Ishikawa (cell line): ENCODE measurements around the gene RELT.

Experiments used
- CEBPB ChIP-seq: IDR thresholded peaks from 2 replicates; pipeline ENCODE4 v1.6.1; 2012
- CREB1 ChIP-seq: IDR thresholded peaks from 2 replicates; pipeline ENCODE4 v1.6.1; 2012; ENCODE audit warnings: low read depth
- EGR1 ChIP-seq: IDR thresholded peaks from 2 replicates; pipeline ENCODE4 v1.6.1; 2012
- EP300 ChIP-seq: IDR thresholded peaks from 2 replicates; pipeline ENCODE4 v1.6.1; 2012; ENCODE audit warnings: borderline replicate concordance
- FOXM1 ChIP-seq: IDR thresholded peaks from 2 replicates; pipeline ENCODE4 v1.6.1; 2012; ENCODE audit warnings: low read depth, borderline replicate concordance
- MAX ChIP-seq: IDR thresholded peaks from 2 replicates; pipeline ENCODE4 v1.6.1; 2012
- NFIC ChIP-seq: IDR thresholded peaks from 2 replicates; pipeline ENCODE4 v1.6.1; 2012
- RAD21 ChIP-seq: IDR thresholded peaks from 2 replicates; pipeline ENCODE4 v1.6.1; 2012; ENCODE audit warnings: low read depth
- REST ChIP-seq: IDR thresholded peaks from 2 replicates; pipeline ENCODE4 v1.6.1; 2012; ENCODE audit warnings: low read depth, mild to moderate bottlenecking
- TAF1 ChIP-seq: IDR thresholded peaks from 2 replicates; pipeline ENCODE4 v1.6.1; 2012; ENCODE audit warnings: low read depth, mild to moderate bottlenecking
- TCF12 ChIP-seq: IDR thresholded peaks from 2 replicates; pipeline ENCODE4 v1.6.1; 2012; ENCODE audit warnings: low read depth
- TEAD4 ChIP-seq: IDR thresholded peaks from 2 replicates; pipeline ENCODE4 v1.6.1; 2012
- USF1 ChIP-seq: IDR thresholded peaks from 2 replicates; pipeline ENCODE4 v1.6.1; 2012
- YY1 ChIP-seq: IDR thresholded peaks from 2 replicates; pipeline ENCODE4 v1.6.1; 2012; ENCODE audit warnings: low read depth
- ZBTB7A ChIP-seq: IDR thresholded peaks from 2 replicates; pipeline ENCODE4 v1.6.1; 2012; ENCODE audit warnings: low read depth

Gene RELT

GRCh38 chr11:73393011-73393380 is 16.8 kb downstream of the RELT start:
- TF ChIP-seq USF1 (no peak), CREB1 (no peak), TAF1 (no peak), ZBTB7A (no peak), TEAD4 (no peak), EGR1 (no peak), EP300 (no peak)

GRCh38 chr11:73393479-73394415 is 17.5 kb downstream of the RELT start:
- TF ChIP-seq CEBPB (no peak), TAF1 (no peak), MAX (peak; percentile 67), NFIC (no peak), USF1 (no peak), REST (no peak), RAD21 (peak; percentile 92)

- TF ChIP-seq EGR1 (no peak), CEBPB (no peak), TEAD4 (no peak), NFIC (no peak), USF1 (no peak), EP300 (no peak), RAD21 (no peak), ZBTB7A (no peak), TCF12 (no peak), MAX (no peak), FOXM1 (no peak), TAF1 (no peak), REST (no peak), YY1 (no peak), CREB1 (no peak)
These were observed 18.5 kb downstream of the RELT start for GRCh38 chr11:73394416-73395296.

GRCh38 chr11:73395297-73396208 is 19.4 kb downstream of the RELT start:
- no peak for TF ChIP-seq RAD21
- TF ChIP-seq TAF1 = no peak
- TF ChIP-seq CEBPB = no peak
- TF ChIP-seq CREB1 = no peak
- TF ChIP-seq REST = no peak
- TF ChIP-seq TCF12 = no peak
- TF ChIP-seq NFIC = no peak
- no peak for TF ChIP-seq EGR1
- no peak for TF ChIP-seq TEAD4
- no peak for TF ChIP-seq FOXM1
- TF ChIP-seq ZBTB7A = no peak
- TF ChIP-seq YY1 = no peak
- no peak for TF ChIP-seq USF1
- TF ChIP-seq MAX = no peak
- no peak for TF ChIP-seq EP300
